ENCODE data around the gene SYNDIG1.

GRCh38 chr20:24617757-24618450 is 148.5 kb downstream of the SYNDIG1 start:
- TF ChIP-seq FOXM1 (IDR thresholded peaks at IDR 0.05; ENCODE audit: borderline replicate concordance) (no peak), SP1 (IDR thresholded peaks at IDR 0.05) (no peak), TARDBP (IDR thresholded peaks at IDR 0.05) (no peak), BHLHE40 (IDR thresholded peaks at IDR 0.05; ENCODE audit: borderline replicate concordance) (no peak), CTBP1 (IDR thresholded peaks at IDR 0.05; ENCODE audit: borderline replicate concordance) (no peak), ARNT (IDR thresholded peaks at IDR 0.05) (no peak), ELF4 (IDR thresholded peaks at IDR 0.05) (no peak), L3MBTL2 (conservative IDR thresholded peaks at IDR 0.05) (no peak), FOXA1 (IDR thresholded peaks at IDR 0.05) (no peak), SUZ12 (IDR thresholded peaks at IDR 0.05) (no peak), ZNF384 (IDR thresholded peaks at IDR 0.05) (no peak), FOXK2 (IDR thresholded peaks at IDR 0.05) (no peak)
